HG03135 (cell line): ENCODE results near the gene SAC3D1.
A peak's percentile ranks its signal among the peaks of the same experiment; 100 is the strongest.
"Not testable (repeated sequence)": the region's sequence is repeated elsewhere in the genome, so short reads cannot be mapped to it uniquely, and the experiment has no call there.

ENCODE experiments used
- ATAC-seq: cut with Tn5 transposase; IDR thresholded peaks from one replicate; pipeline ENCODE4 v1.9.1; 2021; ENCODE audit warnings: mild to moderate bottlenecking, moderate library complexity; ENCODE audit not compliant: unreplicated experiment

Gene SAC3D1

DNA sequence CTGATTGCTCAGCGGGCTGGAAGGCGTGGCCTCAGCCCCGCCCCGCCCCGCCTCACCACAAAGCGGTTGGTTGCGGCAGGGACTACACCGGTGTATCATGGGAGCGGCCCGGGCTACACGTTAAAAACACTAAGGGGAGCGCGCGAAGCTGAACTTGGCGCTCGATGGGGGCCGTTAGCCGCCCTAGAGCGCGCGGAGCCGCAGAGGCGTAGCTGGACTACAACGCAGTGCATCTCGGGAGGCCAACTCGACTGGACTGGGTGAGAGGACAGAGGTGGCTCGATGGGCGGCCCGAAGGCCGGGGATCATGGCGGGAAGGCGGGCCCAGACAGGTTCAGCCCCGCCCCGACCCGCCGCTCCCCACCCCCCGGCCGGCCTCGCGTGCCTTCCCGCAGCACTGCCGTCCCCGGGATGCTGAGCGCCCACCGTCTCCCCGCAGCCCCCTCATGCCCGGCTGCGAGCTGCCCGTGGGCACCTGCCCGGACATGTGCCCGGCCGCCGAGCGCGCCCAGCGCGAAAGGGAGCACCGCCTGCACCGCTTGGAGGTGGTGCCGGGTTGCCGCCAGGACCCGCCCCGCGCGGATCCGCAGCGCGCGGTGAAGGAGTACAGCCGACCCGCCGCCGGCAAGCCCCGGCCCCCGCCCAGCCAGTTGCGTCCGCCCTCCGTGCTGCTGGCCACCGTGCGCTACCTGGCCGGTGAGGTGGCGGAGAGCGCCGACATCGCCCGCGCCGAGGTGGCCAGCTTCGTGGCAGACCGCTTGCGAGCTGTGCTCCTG, at the start of gene SAC3D1:
Gene SAC3D1, plus strand, starts transcription at position 364 of the 776 bp plus-strand sequence. Its CDS starts 83 bp downstream, at position 447.
- peak; percentile 86 for ATAC-seq

DNA sequence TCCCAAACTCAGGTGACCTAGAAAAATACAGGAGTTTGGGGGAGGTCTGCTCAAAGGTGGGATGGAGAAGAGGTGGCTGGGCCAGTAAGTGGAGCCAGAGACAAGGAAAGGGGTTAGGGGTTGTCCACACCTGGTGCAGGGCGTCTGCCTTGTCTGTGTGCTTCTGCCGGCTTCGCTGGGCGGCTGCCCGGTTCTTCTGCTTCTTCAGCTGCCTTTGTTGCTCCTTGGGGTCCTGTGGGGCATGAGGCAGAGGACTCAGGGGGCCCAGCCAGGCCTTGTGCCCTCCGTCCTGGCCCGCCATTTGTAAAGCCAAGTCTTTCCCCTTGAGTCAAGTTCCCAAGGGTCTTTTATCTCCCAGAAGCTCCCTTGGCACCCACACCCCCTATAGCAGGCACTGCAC, 46.7 kb upstream of the SAC3D1 start:
- no peak for ATAC-seq

DNA sequence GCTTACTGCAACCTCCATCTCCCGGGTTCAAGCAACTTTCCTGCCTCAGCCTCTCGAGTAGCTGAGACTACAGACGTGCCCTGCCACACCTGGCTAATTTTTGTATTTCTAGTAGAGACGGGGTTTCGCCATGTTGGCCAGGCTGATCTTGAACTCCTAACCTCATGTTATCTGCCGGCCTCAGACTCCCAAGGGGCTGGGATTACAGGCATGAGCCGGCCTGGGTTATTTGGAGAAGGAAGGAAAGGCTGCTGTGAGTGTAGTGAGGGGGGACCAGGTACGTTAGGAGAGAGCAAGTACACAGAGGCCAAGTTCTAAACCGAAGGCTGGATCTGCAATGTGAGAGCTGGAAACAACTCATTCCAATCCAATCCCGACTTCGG, 44.7 kb upstream of the SAC3D1 start:
- no peak for ATAC-seq

DNA sequence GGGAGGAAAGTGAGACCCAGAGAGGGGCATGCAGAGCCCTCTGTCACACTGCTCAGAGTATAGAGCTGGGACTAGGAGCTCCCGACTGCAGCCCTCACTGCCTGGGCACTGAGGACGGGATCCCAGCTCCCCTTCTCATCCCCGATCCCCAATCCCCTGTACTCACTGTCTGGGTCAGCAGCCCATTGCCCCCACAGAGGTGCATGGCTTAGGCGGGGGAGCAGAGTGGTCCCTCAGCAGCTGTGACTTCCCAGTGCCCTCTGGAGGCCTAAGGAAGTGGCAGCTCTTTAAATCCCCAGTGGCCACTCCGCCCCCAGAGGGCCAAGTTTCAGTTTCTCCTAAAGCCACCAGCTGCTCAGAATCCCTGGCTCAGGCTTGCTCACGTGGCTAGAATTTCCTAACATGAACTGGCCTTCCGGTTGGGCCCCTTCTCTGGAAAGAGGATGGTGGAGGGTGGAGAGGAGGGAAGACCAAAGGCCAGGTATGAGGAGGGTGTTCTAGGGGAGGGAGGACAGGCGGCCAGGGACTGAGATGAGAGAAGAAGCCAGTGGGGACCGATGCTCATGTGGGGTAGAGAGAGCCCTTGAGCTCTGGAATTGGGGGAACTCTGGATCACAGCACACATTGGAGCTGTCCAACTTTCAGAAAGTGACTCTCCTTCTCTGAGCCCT, 44.2 kb upstream of the SAC3D1 start, which contains the start of gene BATF2:
Gene BATF2, minus strand, starts transcription at position 262 of the 671 bp plus-strand sequence. Its CDS starts 57 bp downstream, at position 205.
- ATAC-seq: no peak

DNA sequence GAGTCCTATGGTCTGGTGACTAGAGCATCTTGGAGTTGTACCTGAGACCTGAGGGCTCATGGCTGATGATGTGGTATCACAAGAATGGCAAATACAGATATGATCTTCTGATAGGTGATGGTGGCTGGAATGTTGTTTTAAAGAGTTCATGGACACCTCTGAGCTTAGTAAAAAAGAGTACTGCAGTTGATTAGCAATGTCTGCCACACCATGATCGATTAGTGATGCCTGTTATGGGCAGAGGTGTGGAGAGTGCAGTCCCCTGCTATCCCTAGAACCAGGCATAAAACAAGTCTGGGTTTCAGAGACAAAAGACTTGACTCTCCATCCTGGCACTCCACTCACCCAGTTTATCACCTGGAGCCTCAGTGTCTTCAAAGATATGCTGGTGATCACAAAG, 42.9 kb upstream of the SAC3D1 start:
- no peak for ATAC-seq

DNA sequence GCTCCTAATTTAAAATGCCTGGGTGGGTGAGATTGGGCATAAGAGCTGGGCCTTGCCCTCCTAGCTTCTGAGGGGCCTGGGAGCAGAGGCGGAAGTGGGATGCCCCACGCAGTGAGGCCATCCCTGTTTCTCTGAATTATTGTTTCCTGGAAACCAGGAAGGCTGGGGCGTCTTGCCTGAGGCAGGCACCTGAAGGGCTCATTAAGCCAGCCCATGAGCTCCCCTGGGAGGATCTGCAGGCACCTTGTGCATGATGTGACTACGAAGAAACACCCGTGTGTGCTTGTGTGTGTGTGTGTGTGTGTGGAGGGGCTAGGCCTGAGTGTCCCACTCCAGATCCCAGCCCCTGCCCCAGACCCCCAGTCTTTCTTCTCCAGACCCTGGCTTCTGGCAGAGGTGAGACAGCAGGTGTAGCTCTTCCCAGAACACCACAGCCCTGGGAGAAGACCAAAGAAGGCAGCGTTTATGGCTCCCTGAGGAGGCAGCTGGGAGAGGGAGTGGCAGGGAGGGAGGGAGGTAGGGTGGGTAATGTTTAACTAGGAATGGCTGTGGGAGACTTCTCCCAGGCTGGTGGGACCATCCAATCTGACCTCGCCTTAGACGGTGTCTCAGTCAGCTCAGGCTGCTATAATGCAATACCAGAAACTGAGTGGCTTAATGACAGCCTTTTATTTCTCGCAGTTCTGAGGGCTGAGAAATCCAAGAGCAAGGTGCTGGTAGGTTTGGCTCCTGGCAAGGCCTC, 42.1 kb upstream of the SAC3D1 start:
- ATAC-seq: no peak

DNA sequence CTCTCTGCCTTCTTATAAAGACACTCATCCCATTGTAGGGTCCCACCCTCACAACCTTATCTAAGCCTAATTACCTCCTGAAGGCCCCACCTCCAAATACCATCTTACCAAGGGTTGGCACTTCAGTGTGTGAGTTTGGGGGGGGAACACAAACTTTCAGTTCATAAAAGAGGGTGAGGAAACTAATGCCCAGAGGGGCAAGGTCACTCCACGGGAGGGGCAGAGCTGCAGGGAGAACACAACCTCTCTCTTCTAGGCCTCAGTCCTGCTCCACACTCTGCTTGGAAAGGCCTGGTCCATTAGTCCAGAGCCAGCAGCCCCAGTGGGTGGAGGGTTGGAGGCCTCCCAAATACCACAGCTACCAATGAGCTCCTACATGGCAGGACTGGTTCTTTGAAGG, 41.5 kb upstream of the SAC3D1 start:
- no peak for ATAC-seq

DNA sequence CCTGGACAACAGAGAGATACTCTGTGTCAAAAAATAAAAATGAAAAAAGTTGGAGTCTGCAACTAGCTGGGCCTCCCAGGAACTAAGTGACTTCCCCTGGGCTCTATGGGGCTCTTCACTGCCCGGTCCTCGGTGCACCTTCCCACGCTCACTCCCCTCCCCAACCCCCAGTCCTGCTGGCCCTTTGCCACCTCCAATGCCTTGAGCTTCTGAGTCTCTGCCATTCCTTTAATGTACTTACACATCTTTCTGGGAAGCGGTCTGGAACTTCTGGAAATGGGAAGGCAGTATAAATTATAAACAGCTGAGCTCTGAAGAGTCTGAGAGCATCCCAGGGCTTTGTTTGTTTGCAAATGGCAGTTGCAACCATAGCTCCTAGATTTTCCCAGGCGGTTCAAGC, 38.3 kb upstream of the SAC3D1 start:
- no peak for ATAC-seq

DNA sequence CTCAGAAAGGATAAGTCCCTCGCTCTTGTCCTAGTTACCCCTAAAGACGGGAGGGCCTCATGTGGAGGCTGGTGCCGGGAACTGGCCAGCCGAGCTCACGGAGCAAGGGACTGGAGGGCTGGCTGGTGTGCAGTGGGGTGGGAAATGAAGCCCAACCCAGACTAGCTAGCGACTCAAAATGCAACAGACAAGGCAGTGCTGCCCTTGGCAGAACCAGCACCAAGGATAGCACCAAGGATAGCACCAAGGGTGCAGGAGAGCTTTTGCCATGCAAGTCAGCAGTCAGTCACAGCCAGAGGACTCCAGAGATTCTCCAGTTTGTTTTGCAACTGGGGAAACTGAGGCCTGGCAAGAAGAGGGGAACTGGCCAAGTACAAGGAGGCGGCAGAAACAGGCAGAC, 37.7 kb upstream of the SAC3D1 start:
- ATAC-seq: no peak

DNA sequence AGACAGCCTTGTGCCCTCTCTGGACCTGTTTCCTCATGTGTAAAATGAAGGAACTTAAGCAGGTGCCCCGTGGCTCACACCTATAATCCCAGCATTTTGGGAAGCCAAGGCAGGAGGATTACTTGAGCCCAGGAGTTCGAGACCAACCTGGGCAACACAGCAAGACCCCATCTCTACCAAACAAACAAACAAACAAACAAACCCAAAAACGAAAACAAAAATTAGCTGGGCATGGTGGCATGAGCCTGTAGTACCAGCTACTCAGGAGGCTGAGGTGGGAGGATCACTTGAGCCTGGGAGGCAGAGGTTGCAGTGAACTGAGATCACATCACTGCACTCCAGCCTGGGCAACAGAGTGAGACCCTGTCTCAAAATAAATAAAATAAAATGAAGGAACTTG, 37.0 kb upstream of the SAC3D1 start:
- not testable (repeated sequence) for ATAC-seq

DNA sequence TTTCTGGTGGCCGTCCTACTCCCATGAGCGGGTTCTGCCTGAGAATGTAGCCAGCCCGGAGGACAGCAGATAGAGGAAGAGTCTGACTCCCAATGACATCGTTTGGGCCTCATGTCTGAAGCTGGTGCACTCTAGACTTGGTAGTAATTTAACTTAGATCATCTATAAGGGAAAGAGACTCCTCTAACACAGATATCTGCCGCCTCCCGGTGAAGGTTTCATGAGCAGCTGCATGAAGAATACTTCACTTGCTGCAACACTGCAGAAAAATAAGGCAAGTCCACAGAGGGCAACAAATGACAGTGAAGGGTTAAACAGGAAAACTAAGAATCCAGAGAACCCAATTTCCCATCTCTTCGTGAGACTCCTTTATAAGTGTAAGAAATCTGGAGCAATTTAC, 33.0 kb upstream of the SAC3D1 start:
- ATAC-seq: no peak

DNA sequence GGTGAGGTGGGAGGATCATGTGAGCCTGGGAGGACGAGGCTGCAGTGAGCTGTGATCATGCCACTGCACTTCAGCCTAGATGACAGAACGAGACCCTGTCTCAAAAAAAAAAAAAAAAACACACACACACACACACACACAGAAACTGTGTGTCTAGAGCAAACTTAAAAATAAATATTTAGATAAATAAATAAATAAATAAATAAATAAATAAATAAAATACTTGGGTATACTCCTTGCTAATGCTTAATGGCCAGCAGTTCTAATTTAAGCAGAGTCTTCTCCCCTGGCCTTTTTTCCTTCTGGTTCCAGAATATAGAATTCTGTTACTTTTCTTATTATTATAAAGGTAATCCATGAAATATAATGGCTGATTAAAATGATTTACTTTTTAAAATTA, 32.1 kb upstream of the SAC3D1 start:
- no peak for ATAC-seq

DNA sequence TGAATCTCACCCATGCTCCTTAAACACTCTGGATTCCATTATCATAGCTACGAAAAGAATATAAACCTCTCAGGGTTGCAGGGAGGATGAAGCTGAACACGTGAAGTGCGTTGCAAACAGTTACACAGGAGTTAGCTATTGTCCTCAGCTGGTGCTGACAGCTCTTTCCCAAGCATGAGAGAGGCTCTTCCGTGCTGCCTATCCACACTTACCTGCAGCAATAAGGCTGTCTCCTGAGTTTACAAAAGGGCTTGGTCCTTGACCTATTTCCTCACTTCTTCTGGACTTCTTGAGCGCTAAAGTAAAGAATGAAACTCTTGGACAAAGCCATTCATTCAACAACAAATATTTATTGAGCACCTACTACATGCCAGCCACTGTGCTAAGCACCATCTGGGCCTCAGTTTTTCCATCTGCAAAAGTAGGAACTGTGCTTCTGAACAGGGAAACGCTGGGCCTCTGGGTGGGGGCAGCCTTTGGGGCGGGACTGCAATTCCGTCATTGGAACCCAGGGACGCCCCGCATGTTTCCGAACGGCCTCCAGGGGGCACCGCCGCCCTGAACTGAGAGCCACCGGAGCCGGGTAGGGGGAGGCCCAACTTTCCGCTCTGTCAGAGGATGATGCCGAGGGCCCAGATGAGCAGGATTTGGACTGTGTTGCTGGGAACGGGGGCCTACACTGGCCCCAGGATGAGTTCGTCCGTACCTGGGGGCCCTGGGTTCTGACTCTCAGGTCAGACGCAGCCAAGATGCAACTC, 27.7 kb upstream of the SAC3D1 start:
- peak; percentile 66 for ATAC-seq

DNA sequence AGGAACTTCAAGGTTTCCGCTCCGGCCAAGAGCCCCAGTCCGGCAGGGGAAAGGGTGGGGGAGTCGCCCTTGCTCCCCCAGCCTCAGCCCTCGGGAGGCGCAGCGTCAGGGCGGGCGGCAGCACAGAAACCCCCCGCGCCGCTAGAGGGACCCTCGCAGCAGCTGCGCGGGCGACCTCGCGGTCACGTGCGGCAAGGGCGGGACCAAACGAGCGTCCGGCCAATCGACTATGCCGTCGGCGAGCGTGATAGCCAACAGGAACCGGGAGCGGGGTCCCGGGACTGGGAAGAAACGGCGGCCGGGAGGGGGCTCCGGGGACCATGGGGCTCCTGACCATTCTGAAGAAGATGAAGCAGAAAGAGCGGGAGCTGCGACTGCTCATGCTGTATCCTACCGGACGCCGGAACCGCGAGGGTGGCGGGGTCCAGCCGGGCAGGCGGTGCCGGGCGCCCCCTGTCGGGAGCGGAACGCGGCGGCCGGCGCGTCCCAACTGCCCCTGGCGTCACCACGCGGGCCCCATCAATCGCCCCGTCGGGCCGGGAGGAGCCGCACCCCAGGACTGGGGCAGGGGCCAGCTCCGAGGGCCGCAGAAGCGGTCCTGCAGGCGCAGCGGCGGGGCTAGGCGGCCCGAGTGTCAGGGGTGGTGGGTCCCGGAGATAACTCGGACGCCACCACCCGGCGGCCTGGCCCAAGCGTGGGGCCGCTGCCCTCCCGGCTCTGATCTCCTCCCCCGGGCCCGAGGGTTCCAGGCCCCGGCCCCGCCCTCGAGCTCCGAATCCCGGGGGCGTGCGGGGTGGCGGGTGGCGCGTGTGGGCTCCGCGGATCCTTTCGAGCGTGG, 26.9 kb upstream of the SAC3D1 start, which contains the start of gene ARL2:
Gene ARL2, plus strand, starts transcription at position 273 of the 838 bp plus-strand sequence. Its CDS starts 48 bp downstream, at position 321.
- ATAC-seq: peak; percentile 77

DNA sequence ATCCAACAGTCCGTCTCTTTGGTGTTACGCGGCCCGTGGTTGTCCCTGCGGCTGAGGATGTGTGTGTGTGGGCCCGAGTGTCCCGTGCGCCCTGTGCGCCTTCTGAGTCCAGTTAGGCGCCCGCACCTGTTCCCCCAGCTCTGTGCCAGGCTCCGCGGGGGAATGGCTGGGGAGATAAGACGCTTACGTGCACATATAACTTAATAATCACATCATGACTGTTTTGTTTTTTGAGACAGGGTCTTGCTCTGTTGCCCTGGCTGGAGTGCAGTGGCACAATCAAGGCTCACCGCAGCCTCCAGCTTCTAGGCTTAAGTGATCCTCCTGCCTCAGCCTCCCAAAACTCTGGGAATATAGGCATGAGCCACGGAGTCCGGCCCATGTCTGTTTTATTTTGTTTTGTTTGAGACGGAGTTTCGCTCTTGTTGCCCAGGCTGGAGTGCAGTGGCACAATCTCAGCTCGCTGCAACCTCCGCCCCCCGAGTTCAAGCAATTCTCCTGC, 26.2 kb upstream of the SAC3D1 start:
- no peak for ATAC-seq

DNA sequence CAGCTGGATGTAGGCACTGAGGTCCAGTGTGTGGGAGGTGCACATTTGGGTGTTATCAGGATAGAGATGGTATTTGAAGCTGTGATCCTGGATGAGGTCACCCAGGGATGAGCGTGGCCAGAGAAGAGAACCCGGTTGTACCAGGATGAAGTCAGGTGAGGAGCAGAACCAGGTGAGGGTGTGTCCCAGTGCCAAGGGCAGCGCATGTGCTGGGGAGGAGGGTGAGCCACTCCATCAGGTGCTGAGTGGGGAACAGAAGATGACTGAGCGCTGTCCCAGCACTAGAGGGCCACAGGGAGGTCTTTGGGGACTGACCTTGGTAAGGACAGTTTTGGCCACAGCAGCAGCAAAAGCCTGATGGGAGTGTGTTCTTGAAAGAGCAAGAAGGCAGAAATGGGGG, 24.3 kb upstream of the SAC3D1 start:
- ATAC-seq: no peak

DNA sequence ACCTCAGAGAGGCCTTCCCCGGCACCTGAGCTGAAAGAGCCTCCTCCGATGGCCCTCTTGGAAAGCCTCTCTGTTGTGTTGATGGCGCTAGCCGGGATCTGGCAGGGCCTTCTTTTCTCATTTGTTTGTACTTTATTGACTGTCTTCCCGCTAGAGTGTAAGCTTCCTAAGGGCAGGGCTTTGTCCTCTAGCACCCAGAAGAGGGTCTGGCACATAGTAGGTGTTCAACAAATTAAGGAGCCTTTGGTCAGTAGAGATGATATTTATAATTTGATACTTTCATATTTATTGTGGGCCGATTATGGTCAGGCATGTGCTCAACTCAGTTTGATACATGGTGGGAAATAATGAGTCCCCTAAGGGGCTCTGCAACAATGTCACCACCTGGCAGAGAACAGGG, 23.1 kb upstream of the SAC3D1 start:
- no peak for ATAC-seq

DNA sequence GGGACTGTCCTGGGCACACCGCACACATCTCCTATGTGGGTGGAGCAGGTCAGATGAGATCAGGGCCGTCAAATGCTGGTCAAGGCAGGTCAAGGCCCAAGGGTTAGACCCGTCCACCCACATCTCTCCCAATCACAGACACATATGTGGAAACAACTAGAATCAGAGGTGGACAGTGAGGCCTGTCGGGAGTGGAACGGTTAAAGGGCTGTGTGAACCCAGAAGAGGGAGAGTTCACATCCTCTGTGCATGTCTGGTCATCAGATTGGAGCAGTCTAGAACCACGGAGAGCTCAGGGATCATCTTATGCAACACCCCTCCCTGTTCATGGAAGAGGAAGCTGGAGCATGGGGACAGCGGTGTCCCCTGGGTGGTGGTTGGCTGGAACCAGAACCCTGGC, 21.2 kb upstream of the SAC3D1 start:
- no peak for ATAC-seq

DNA sequence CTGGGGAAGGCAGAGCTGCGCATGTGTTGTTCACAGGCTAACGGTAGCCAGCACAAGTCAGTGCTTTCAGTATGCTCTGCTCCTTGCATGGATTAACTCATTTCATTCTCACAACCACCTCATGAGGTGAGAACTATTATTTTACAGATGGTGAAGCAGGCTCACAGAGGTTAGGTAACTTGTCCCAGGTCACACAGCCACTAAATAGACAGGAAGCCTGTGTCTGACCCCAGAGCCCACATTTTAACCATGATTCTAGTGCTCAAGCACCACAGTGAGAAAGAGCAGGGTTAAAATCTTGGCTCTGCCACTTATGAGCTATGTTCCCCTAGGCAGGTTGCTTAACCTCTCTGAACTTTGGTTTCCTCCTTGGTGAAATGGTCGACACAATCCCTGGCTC, 20.0 kb upstream of the SAC3D1 start:
- ATAC-seq: no peak

DNA sequence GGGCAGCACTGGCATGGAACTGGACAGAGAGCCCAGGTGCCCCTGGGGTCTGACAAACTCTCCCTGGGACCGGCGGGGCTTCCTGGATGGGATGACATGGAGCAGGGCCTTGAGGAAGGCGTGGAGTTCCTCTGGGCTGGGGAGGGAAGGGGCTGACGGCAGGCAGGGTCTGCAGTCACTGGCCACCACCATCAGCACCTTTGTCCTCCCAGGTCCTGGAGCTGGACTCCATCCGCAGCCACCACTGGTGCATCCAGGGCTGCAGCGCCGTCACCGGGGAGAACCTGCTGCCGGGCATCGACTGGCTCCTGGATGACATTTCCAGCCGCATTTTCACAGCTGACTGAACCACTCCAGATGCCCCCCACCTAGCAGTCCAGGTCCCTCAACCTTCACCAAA, 19.5 kb upstream of the SAC3D1 start:
- no peak for ATAC-seq
